Measurements from ENCODE around the gene STK4. TPM values are rescaled to one million over a fixed set of nuclear protein-coding genes. Genes with fewer than 3 reads are reported as not detected.

Gene STK4
- total RNA-seq, 1 experiment from 2014 or later, result 43.0 TPM

DNA sequence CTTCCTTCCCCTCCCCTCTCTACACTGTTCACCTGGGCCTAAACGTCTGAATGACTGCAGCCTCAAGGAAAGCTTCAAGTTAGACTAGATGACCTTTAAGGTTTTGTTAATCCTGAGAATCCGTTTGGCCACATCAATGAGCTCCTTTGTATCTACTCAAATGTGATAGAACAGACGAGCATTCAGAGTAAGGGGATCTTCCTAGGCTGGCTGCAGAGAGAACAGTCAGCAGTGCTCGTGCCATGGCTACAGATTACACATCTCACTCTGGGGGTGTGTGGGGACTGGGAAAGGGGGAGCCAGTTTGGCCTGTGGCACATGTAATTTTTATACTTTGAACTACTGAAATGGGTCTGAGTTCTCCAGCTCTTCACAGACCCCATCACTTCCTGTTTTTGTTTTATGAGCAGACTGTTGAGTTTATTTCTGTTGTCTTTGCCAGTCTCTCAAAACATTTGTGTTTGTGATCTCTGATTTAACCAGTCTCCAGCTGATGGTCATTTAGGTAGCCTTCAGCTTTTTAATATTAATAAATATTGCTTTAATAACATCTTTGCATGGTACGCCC, 83.7 kb downstream of the STK4 start:
- no CpG with 5 or more reads among the region's 5 CpGs for WGBS (ENCODE audit: extremely low coverage, insufficient read length, low lambda C conversion rate)
- Histone ChIP-seq H3K9ac (ENCODE audit: extremely low read depth, insufficient read length, low read length) (no peak overlapping the region), H2BK15ac (ENCODE audit: low read depth, low read length) (no peak overlapping the region), H2BK12ac (ENCODE audit: insufficient read length, low read depth, low read length) (no peak overlapping the region), H2BK120ac (ENCODE audit: low read depth, low read length, poor library complexity, severe bottlenecking) (no peak overlapping the region), H3T11ph (ENCODE audit: low read length) (no peak overlapping the region), H2AK5ac (ENCODE audit: insufficient read length, low read length) (no peak overlapping the region), H2AFZ (ENCODE audit: low read length) (no peak overlapping the region), H3K14ac (ENCODE audit: insufficient read depth, low read length) (no peak overlapping the region), H4K91ac (ENCODE audit: insufficient read length, low read depth, low read length) (no peak overlapping the region), H3K27me3 (ENCODE audit: insufficient read depth, low read length) (no peaks in the 10 kb centered on the region), H4K5ac (ENCODE audit: insufficient read length, low read depth, low read length) (no peak overlapping the region), H4K8ac (replicated peaks; ENCODE audit: insufficient read length, low read depth, low read length) (no peak overlapping the region), H3K18ac (ENCODE audit: insufficient read length, low read depth, low read length) (no peak overlapping the region), H3K56ac (ENCODE audit: insufficient read length, low read depth, low read length) (no peak overlapping the region), H3K9me3 (ENCODE audit: control insufficient read depth, low read depth, low read length) (no peaks in the 10 kb centered on the region), H3K79me1 (ENCODE audit: insufficient read depth, low read depth, low read length, poor library complexity, severe bottlenecking) (peaks cover 4% of the 10 kb centered on the region), H3K79me2 (ENCODE audit: insufficient read depth, low read length) (no peaks in the 10 kb centered on the region), H3K4me1 (ENCODE audit: insufficient read depth, low read length) (no peaks in the 10 kb centered on the region), H3K4ac (ENCODE audit: low read depth, low read length) (no peak overlapping the region), H3K4me2 (ENCODE audit: insufficient read depth, insufficient read length, low read length) (no peak overlapping the region), H3K23me2 (ENCODE audit: insufficient read length, low read depth, low read length, poor library complexity, severe bottlenecking) (no peaks in the 10 kb centered on the region), H3K23ac (ENCODE audit: insufficient read length, low read depth, low read length) (no peak overlapping the region), H2BK5ac (ENCODE audit: insufficient read length, low read length) (no peak overlapping the region), H2BK20ac (ENCODE audit: low read depth, low read length, poor library complexity, severe bottlenecking) (no peak overlapping the region), H3K27ac (ENCODE audit: insufficient read length, low read depth, low read length) (no peak overlapping the region), H4K20me1 (ENCODE audit: control insufficient read depth, insufficient read depth, insufficient read length) (no peaks in the 10 kb centered on the region)
- Mint-ChIP-seq H3K27ac (peak overlapping the region; percentile 7 to 78 (median 26); a peak in 6 of 7 replicates), H3K9me3 (no peaks in the 10 kb centered on the region), H3K36me3 (ENCODE audit: insufficient read depth in 1 of 3, low read depth in 3 of 3) (peaks cover 0 to 3% (median 1%) of the 10 kb centered on the region in 3 experiments; a peak in 2 of 7 replicates), H3K4me1 (peaks cover 19 to 24% of the 10 kb centered on the region in 2 experiments), H3K27me3 (ENCODE audit: low read depth) (no peaks in the 10 kb centered on the region), H3K4me3 (no peak overlapping the region)
- DNase-seq, result no peak
- TF ChIP-seq, protein P1, sequence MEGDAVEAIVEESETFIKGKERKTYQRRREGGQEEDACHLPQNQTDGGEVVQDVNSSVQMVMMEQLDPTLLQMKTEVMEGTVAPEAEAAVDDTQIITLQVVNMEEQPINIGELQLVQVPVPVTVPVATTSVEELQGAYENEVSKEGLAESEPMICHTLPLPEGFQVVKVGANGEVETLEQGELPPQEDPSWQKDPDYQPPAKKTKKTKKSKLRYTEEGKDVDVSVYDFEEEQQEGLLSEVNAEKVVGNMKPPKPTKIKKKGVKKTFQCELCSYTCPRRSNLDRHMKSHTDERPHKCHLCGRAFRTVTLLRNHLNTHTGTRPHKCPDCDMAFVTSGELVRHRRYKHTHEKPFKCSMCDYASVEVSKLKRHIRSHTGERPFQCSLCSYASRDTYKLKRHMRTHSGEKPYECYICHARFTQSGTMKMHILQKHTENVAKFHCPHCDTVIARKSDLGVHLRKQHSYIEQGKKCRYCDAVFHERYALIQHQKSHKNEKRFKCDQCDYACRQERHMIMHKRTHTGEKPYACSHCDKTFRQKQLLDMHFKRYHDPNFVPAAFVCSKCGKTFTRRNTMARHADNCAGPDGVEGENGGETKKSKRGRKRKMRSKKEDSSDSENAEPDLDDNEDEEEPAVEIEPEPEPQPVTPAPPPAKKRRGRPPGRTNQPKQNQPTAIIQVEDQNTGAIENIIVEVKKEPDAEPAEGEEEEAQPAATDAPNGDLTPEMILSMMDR (conservative IDR thresholded peaks at IDR 0.05), result no peak

All from H9 (cell line).